ENCODE results near the gene CDC34.

GRCh38 chr19:577439-578392, 46.2 kb downstream of the CDC34 start:
- TF ChIP-seq, protein P1, sequence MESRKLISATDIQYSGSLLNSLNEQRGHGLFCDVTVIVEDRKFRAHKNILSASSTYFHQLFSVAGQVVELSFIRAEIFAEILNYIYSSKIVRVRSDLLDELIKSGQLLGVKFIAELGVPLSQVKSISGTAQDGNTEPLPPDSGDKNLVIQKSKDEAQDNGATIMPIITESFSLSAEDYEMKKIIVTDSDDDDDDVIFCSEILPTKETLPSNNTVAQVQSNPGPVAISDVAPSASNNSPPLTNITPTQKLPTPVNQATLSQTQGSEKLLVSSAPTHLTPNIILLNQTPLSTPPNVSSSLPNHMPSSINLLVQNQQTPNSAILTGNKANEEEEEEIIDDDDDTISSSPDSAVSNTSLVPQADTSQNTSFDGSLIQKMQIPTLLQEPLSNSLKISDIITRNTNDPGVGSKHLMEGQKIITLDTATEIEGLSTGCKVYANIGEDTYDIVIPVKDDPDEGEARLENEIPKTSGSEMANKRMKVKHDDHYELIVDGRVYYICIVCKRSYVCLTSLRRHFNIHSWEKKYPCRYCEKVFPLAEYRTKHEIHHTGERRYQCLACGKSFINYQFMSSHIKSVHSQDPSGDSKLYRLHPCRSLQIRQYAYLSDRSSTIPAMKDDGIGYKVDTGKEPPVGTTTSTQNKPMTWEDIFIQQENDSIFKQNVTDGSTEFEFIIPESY (CRISPR knock-in tag; IDR thresholded peaks at IDR 0.05), result 0 out of 2 replicates have a peak, but pooled peaks have one; percentile 25
- TF ChIP-seq RHOXF2B (CRISPR knock-in tag; conservative IDR thresholded peaks at IDR 0.05) (no peak), SIRT6 (IDR thresholded peaks at IDR 0.05; ENCODE audit: low read depth, low read length) (no peak), ZNF444 (CRISPR knock-in tag; IDR thresholded peaks at IDR 0.05) (no peak), ZBTB7A (IDR thresholded peaks at IDR 0.05; ENCODE audit: borderline replicate concordance, control insufficient read depth, low read depth, low read length) (no peak), FOXJ3 (CRISPR knock-in tag; IDR thresholded peaks at IDR 0.05) (no peak), EZH2 (IDR thresholded peaks at IDR 0.05; ENCODE audit: borderline replicate concordance, low read depth, low read length) (no peak), ZNF274 (IDR thresholded peaks at IDR 0.05; ENCODE audit: borderline replicate concordance, low read depth, low read length) (no peak), ZSCAN29 (IDR thresholded peaks at IDR 0.05) (no peak), PPARD (CRISPR knock-in tag; IDR thresholded peaks at IDR 0.05) (no peak), RERE (CRISPR knock-in tag; IDR thresholded peaks at IDR 0.05; ENCODE audit: borderline replicate concordance) (no peak), NEUROD1 (IDR thresholded peaks at IDR 0.05; ENCODE audit: borderline replicate concordance, low read depth, low read length, partially characterized antibody) (no peak)
- TF ChIP-seq, protein P2, sequence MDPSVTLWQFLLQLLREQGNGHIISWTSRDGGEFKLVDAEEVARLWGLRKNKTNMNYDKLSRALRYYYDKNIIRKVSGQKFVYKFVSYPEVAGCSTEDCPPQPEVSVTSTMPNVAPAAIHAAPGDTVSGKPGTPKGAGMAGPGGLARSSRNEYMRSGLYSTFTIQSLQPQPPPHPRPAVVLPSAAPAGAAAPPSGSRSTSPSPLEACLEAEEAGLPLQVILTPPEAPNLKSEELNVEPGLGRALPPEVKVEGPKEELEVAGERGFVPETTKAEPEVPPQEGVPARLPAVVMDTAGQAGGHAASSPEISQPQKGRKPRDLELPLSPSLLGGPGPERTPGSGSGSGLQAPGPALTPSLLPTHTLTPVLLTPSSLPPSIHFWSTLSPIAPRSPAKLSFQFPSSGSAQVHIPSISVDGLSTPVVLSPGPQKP (CRISPR knock-in tag; IDR thresholded peaks at IDR 0.05), result no peak

Measured in K562 (cell line).